HUES6 (cell line): Measurements from ENCODE around the gene LILRB3.
"Not testable (repeated sequence)": the region's sequence is repeated elsewhere in the genome, so short reads cannot be mapped to it uniquely, and the experiment has no call there.

Experiments
- H3K27ac ChIP-seq: 2 replicates; pipeline ENCODE4 v1.7.0; 2013; ENCODE audit warnings: low read depth, mild to moderate bottlenecking, low read length, inconsistent platforms
- H3K27me3 ChIP-seq: 2 replicates; pipeline ENCODE4 v1.6.1; 2013; ENCODE audit warnings: low read length; ENCODE audit not compliant: control insufficient read depth, insufficient read depth
- H3K36me3 ChIP-seq: 2 replicates; pipeline ENCODE4 v1.6.1; 2013; ENCODE audit warnings: low read length; ENCODE audit not compliant: control insufficient read depth, insufficient read depth
- H3K4me1 ChIP-seq: 2 replicates; pipeline ENCODE4 v1.6.1; 2013; ENCODE audit warnings: low read length; ENCODE audit not compliant: control insufficient read depth, insufficient read depth
- H3K4me3 ChIP-seq: 2 replicates; pipeline ENCODE4 v1.5.1; 2013; ENCODE audit warnings: low read depth, low read length
- H3K9ac ChIP-seq: one replicate; pipeline ENCODE4 v1.6.1; 2013; ENCODE audit warnings: mild to moderate bottlenecking, low read length
- H3K9me3 ChIP-seq: 2 replicates; pipeline ENCODE4 v1.6.1; 2013; ENCODE audit warnings: low read depth, low read length; ENCODE audit not compliant: control insufficient read depth, insufficient read depth

The LILRB3 gene

GRCh38 chr19:54199401-54199800 lies 23.4 kb downstream of the LILRB3 start:
- Histone ChIP-seq H3K4me3 (no peak overlapping the region), H3K9ac (no peak overlapping the region), H3K36me3 (peaks cover 43% of the 10 kb centered on the region), H3K27ac (no peak overlapping the region), H3K9me3 (no peaks in the 10 kb centered on the region), H3K27me3 (no peaks in the 10 kb centered on the region), H3K4me1 (peaks cover 22% of the 10 kb centered on the region)

- H3K27ac ChIP-seq, result no peak overlapping the region
- H3K27me3 ChIP-seq, result no peaks in the 10 kb centered on the region
- H3K4me1 ChIP-seq, result peaks cover 5% of the 10 kb centered on the region
- no peak overlapping the region for H3K4me3 ChIP-seq
- no peaks in the 10 kb centered on the region for H3K9me3 ChIP-seq
- peaks cover 33% of the 10 kb centered on the region for H3K36me3 ChIP-seq
- no peak overlapping the region for H3K9ac ChIP-seq
Measured at GRCh38 chr19:54197121-54197520, 25.7 kb downstream of the LILRB3 start.

- H3K9me3 ChIP-seq, result no peaks in the 10 kb centered on the region
- H3K27ac ChIP-seq, result no peak overlapping the region
Measured at GRCh38 chr19:54196536-54196935, 26.3 kb downstream of the LILRB3 start.

GRCh38 chr19:54194463-54194862 lies 28.3 kb downstream of the LILRB3 start:
- not testable (repeated sequence) for H3K9me3 ChIP-seq, H3K27me3 ChIP-seq, H3K4me3 ChIP-seq, H3K27ac ChIP-seq, H3K4me1 ChIP-seq, H3K9ac ChIP-seq
- peaks cover 20% of the 10 kb centered on the region for H3K36me3 ChIP-seq

More at GRCh38 chr19:54196536-54196935, 26.3 kb downstream of the LILRB3 start:
- Histone ChIP-seq H3K9ac (no peak overlapping the region), H3K4me3 (no peak overlapping the region), H3K4me1 (peaks cover 1% of the 10 kb centered on the region), H3K27me3 (no peaks in the 10 kb centered on the region), H3K36me3 (peaks cover 27% of the 10 kb centered on the region)

- Histone ChIP-seq H3K4me3 (no peak overlapping the region), H3K9ac (no peak overlapping the region), H3K27ac (no peak overlapping the region), H3K4me1 (peaks cover 3% of the 10 kb centered on the region), H3K27me3 (no peaks in the 10 kb centered on the region), H3K36me3 (peaks cover 20% of the 10 kb centered on the region), H3K9me3 (no peaks in the 10 kb centered on the region)
Measured at GRCh38 chr19:54193011-54193410, 29.8 kb downstream of the LILRB3 start.

GRCh38 chr19:54191811-54192453 lies 30.9 kb downstream of the LILRB3 start:
- H3K9me3 ChIP-seq, result no peaks in the 10 kb centered on the region
- peaks cover 5% of the 10 kb centered on the region for H3K4me1 ChIP-seq
- no peaks in the 10 kb centered on the region for H3K27me3 ChIP-seq
- peaks cover 26% of the 10 kb centered on the region for H3K36me3 ChIP-seq
- peak overlapping the region; percentile 97; the same call in 1 of the 2 replicates for H3K27ac ChIP-seq
- H3K4me3 ChIP-seq, result peak overlapping the region; percentile 90
- H3K9ac ChIP-seq, result peak overlapping the region; percentile 72

GRCh38 chr19:54191011-54191810 lies 31.6 kb downstream of the LILRB3 start, which contains the start of gene TSEN34:
TSS of gene TSEN34 (plus strand) at chr19:54191308. CDS start at chr19:54191365, 57 bp downstream.
- peak within 1 kb of the TSS; percentile 90 for H3K4me3 ChIP-seq
- peak within 1 kb of the TSS; percentile 99 for H3K9ac ChIP-seq
- peaks cover 33% of the 10 kb centered on the region for H3K36me3 ChIP-seq
- no peaks in the 10 kb centered on the region for H3K9me3 ChIP-seq
- H3K4me1 ChIP-seq, result peaks cover 5% of the 10 kb centered on the region
- no peaks in the 10 kb centered on the region for H3K27me3 ChIP-seq
- H3K27ac ChIP-seq, result peak within 1 kb of the TSS; percentile 97

- peak overlapping the region; percentile 99 for H3K9ac ChIP-seq
- H3K36me3 ChIP-seq, result peaks cover 33% of the 10 kb centered on the region
- peak overlapping the region; percentile 90 for H3K4me3 ChIP-seq
Measured at GRCh38 chr19:54190503-54191010, 32.2 kb downstream of the LILRB3 start.

GRCh38 chr19:54189735-54190502 lies 32.9 kb downstream of the LILRB3 start:
- Histone ChIP-seq H3K9me3 (no peaks in the 10 kb centered on the region), H3K27me3 (no peaks in the 10 kb centered on the region), H3K9ac (peak overlapping the region; percentile 99), H3K4me1 (peaks cover 5% of the 10 kb centered on the region), H3K27ac (peak overlapping the region; percentile 97), H3K36me3 (peaks cover 32% of the 10 kb centered on the region), H3K4me3 (peak overlapping the region; percentile 90)

More at GRCh38 chr19:54190503-54191010, 32.2 kb downstream of the LILRB3 start:
- H3K4me1 ChIP-seq, result peaks cover 5% of the 10 kb centered on the region
- H3K27ac ChIP-seq, result peak overlapping the region; percentile 97
- no peaks in the 10 kb centered on the region for H3K9me3 ChIP-seq
- no peaks in the 10 kb centered on the region for H3K27me3 ChIP-seq

GRCh38 chr19:54189145-54189734 lies 33.6 kb downstream of the LILRB3 start, which contains the start of gene MBOAT7:
TSS of gene MBOAT7 (minus strand) at chr19:54189580. CDS start at chr19:54188508, 1,072 bp downstream.
- H3K9me3 ChIP-seq, result no peaks in the 10 kb centered on the region

More at GRCh38 chr19:54189145-54189734, 33.6 kb downstream of the LILRB3 start, which contains the start of gene MBOAT7:
- no peaks in the 10 kb centered on the region for H3K27me3 ChIP-seq
- H3K4me1 ChIP-seq, result peaks cover 5% of the 10 kb centered on the region
- peaks cover 27% of the 10 kb centered on the region for H3K36me3 ChIP-seq
- peak within 1 kb of the TSS; percentile 99 for H3K9ac ChIP-seq
- H3K4me3 ChIP-seq, result peak within 1 kb of the TSS; percentile 90
- peak within 1 kb of the TSS; percentile 97 for H3K27ac ChIP-seq
